OCI-LY1 (cell line): ENCODE results near the gene VSIG4.

Experiments
- H2AFZ ChIP-seq: fragments of 200-600 bp; sonication (generic), shearing (Covaris generic); 2 replicates; pipeline ENCODE4 v1.6.0; 2014; ENCODE audit warnings: antibody characterized with exemption, mild to moderate bottlenecking, low read length
- H3F3A ChIP-seq: fragments of 200-600 bp; sonication (generic), shearing (Covaris generic); 2 replicates; pipeline ENCODE4 v1.6.0; 2014; ENCODE audit warnings: mild to moderate bottlenecking, antibody characterized with exemption, low read length, moderate library complexity; ENCODE audit not compliant: insufficient read depth
- H3K27ac ChIP-seq: fragments of 200-600 bp; sonication (generic); 2 replicates; pipeline ENCODE4 v1.5.1; 2014; ENCODE audit warnings: low read length, mixed run types, mild to moderate bottlenecking, low read depth; ENCODE audit not compliant: poor library complexity, severe bottlenecking
- H3K27me3 ChIP-seq: fragments of 200-600 bp; sonication (generic); 2 replicates; pipeline ENCODE4 v1.6.0; 2014; ENCODE audit warnings: antibody characterized with exemption, mild to moderate bottlenecking, low read length, moderate library complexity; ENCODE audit not compliant: insufficient read depth
- H3K36me3 ChIP-seq: fragments of 200-600 bp; sonication (generic); 2 replicates; pipeline ENCODE4 v1.6.1; 2014; ENCODE audit warnings: mild to moderate bottlenecking, antibody characterized with exemption, low read length, moderate library complexity, mixed read lengths; ENCODE audit not compliant: insufficient read depth
- H3K4me1 ChIP-seq: fragments of 200-600 bp; sonication (generic); 2 replicates; pipeline ENCODE4 v1.5.1; 2014; ENCODE audit warnings: mild to moderate bottlenecking, low read length, moderate library complexity; ENCODE audit not compliant: insufficient read depth, severe bottlenecking
- H3K4me2 ChIP-seq: fragments of 200-600 bp; sonication (generic), shearing (Covaris generic); 2 replicates; pipeline ENCODE4 v1.6.1; 2014; ENCODE audit warnings: low read length
- H3K4me3 ChIP-seq: fragments of 200-600 bp; sonication (generic); 2 replicates; pipeline ENCODE4 v1.5.1; 2014; ENCODE audit warnings: low read length, low read depth, mild to moderate bottlenecking, mixed read lengths; ENCODE audit not compliant: poor library complexity, severe bottlenecking
- H3K79me2 ChIP-seq: fragments of 200-600 bp; shearing (Covaris generic); 2 replicates; pipeline ENCODE4 v1.6.1; 2016; ENCODE audit warnings: mixed run types, low read length, mixed read lengths; ENCODE audit not compliant: insufficient read depth
- H3K9ac ChIP-seq: fragments of 200-600 bp; sonication (generic), shearing (Covaris generic); 2 replicates; pipeline ENCODE4 v1.6.1; 2014; ENCODE audit warnings: mild to moderate bottlenecking, low read length, mixed read lengths
- H3K9me2 ChIP-seq: fragments of 200-600 bp; sonication (generic), shearing (Covaris generic); 2 replicates; pipeline ENCODE4 v1.6.1; 2014; ENCODE audit warnings: low read depth, mild to moderate bottlenecking, low read length, mixed read lengths
- H3K9me3 ChIP-seq: fragments of 200-600 bp; shearing (Covaris generic); 2 replicates; pipeline ENCODE4 v1.6.1; 2014; ENCODE audit warnings: low read length, mixed read lengths
- H4K20me1 ChIP-seq: fragments of 200-600 bp; sonication (generic), shearing (Covaris generic); 2 replicates; pipeline ENCODE4 v1.6.0; 2016; ENCODE audit warnings: mild to moderate bottlenecking, low read length; ENCODE audit not compliant: insufficient read depth
- EZH2 ChIP-seq: fragments of 200-600 bp; sonication (generic), shearing (Covaris generic); IDR thresholded peaks from 2 replicates; pipeline ENCODE4 v1.8.0; 2017; ENCODE audit warnings: borderline replicate concordance, mixed run types, mild to moderate bottlenecking, antibody characterized with exemption, low read length, moderate library complexity, mixed read lengths
- TF ChIP-seq, protein P1 (sequence below): fragments of 200-600 bp; sonication (generic), shearing (Covaris generic); IDR thresholded peaks from 2 replicates; pipeline ENCODE4 v1.5.1; 2017; ENCODE audit warnings: mild to moderate bottlenecking, antibody characterized with exemption, low read length, moderate library complexity, mixed read lengths

Gene VSIG4

DNA sequence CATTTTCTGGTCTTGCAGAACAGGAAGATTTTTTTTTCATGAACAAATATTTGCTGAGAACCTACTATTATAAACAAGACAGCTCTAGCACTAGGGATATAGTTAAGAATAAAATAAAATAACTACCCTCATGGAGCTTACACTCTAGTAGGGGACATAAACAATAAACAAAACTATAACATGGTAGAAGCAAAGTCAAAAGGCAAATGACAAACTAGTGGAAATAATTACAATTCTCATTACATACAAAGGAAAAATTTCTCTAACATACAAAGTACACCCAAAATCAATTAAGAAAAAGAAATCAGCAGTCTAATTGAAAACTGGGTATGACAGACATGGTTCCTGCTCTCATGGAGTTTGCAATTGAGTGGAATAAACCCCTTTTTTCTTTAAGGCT is 32.0 kb downstream of the VSIG4 start:
- Histone ChIP-seq H3K9me2 (no peaks in the 10 kb centered on the region), H3K9ac (no peak overlapping the region), H3K27ac (no peak overlapping the region), H3K4me1 (peaks cover 33% of the 10 kb centered on the region), H2AFZ (no peak overlapping the region), H3K36me3 (no peaks in the 10 kb centered on the region), H4K20me1 (no peaks in the 10 kb centered on the region), H3F3A (no peaks in the 10 kb centered on the region), H3K4me2 (no peak overlapping the region), H3K79me2 (no peaks in the 10 kb centered on the region), H3K9me3 (no peaks in the 10 kb centered on the region), H3K4me3 (no peak overlapping the region), H3K27me3 (no peaks in the 10 kb centered on the region)
- TF ChIP-seq EZH2 = no peak
- TF ChIP-seq, protein P1, sequence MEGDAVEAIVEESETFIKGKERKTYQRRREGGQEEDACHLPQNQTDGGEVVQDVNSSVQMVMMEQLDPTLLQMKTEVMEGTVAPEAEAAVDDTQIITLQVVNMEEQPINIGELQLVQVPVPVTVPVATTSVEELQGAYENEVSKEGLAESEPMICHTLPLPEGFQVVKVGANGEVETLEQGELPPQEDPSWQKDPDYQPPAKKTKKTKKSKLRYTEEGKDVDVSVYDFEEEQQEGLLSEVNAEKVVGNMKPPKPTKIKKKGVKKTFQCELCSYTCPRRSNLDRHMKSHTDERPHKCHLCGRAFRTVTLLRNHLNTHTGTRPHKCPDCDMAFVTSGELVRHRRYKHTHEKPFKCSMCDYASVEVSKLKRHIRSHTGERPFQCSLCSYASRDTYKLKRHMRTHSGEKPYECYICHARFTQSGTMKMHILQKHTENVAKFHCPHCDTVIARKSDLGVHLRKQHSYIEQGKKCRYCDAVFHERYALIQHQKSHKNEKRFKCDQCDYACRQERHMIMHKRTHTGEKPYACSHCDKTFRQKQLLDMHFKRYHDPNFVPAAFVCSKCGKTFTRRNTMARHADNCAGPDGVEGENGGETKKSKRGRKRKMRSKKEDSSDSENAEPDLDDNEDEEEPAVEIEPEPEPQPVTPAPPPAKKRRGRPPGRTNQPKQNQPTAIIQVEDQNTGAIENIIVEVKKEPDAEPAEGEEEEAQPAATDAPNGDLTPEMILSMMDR = no peak

DNA sequence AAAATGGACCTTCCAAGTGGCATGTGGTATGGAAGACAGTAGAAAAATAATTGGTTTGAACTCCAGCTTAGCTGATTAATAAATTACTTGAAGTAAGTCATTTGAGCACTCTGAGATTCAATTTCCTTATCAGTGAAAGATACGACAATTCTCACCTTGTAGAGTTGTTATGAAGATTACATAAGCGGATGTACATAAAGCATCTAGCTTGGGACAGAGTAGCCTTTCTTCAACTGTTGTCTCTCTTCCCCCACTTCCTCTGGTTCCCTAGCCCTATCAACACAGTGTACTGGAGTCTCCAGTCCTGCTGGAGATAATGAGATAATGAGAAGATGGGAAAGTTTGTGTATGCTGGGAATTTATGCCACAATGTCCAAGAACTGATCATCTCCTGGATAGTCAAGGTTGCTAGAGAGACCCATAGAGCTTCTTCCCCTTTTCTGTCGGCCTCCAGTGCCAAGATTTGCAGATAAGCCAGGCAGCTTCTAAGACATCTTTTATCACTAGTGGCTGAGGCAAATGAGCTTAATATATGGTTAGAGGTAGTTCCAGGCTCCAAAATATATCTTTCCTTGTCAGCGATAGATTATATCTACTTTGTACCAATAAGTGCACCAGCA is 33.9 kb downstream of the VSIG4 start:
- no peaks in the 10 kb centered on the region for H3K27me3 ChIP-seq
- H3K9me3 ChIP-seq = no peaks in the 10 kb centered on the region
- no peak overlapping the region for H3K4me2 ChIP-seq
- peak overlapping the region; percentile 23 for H3K27ac ChIP-seq
- no peak for TF ChIP-seq EZH2
- TF ChIP-seq, protein P1 = no peak
- H2AFZ ChIP-seq = no peak overlapping the region
- H4K20me1 ChIP-seq = no peaks in the 10 kb centered on the region
- H3K36me3 ChIP-seq = no peaks in the 10 kb centered on the region
- H3F3A ChIP-seq = no peaks in the 10 kb centered on the region
- H3K9ac ChIP-seq = no peak overlapping the region
- H3K4me1 ChIP-seq = peaks cover 33% of the 10 kb centered on the region
- no peak overlapping the region for H3K4me3 ChIP-seq
- H3K79me2 ChIP-seq = no peaks in the 10 kb centered on the region
- H3K9me2 ChIP-seq = no peaks in the 10 kb centered on the region

DNA sequence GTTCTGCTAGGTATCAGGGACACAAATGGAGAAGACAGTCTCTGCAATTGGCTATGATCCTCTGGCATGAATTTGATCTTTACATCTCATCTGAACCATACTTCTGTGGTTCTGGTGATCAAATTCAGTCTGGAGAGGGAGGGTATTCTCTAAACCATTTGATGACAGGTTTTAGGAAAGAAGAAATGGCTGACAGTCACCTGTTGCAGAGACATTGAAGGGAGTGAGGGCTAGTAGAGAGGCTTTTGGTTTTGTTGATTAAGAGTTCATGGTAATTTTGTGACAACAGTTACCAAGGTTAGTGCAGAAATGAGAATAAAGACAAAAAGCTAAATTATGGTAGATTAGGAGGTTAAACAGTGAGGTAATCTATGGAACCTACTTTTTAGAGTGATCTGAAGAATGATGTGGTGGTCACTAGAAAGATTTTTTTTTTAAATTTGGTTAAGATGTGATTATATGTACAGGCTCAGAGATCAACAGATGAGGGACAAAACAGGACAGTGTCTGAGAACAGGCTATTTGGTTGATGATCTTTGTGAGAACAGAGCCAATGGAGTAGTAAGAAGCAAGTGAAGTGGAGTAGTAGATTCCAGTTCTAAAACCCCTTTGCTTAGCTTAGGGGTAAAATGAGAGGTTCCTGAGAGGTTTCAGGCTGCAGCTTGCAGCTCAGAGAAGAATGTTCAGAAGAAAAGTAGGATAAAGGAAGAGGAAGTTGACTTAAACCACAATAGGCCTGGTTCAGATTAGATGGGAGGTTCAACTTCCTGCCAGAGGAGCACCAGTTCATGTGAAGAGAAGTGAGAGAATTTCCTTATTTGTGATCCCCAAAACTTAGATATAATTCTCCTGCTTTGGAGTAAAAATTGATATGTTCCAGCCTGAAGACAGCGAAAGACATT is 34.7 kb downstream of the VSIG4 start:
- Histone ChIP-seq H3K9me2 (no peaks in the 10 kb centered on the region), H4K20me1 (no peaks in the 10 kb centered on the region), H3K9me3 (no peaks in the 10 kb centered on the region), H3K4me3 (no peak overlapping the region), H3K4me1 (peaks cover 40% of the 10 kb centered on the region), H3K9ac (no peak overlapping the region), H3K27ac (peak overlapping the region; percentile 23), H3K4me2 (no peak overlapping the region), H2AFZ (no peak overlapping the region), H3K36me3 (no peaks in the 10 kb centered on the region), H3K79me2 (no peaks in the 10 kb centered on the region), H3K27me3 (no peaks in the 10 kb centered on the region), H3F3A (no peaks in the 10 kb centered on the region)
- TF ChIP-seq, protein P1 = no peak
